Memory B cell (primary cell): Measurements from ENCODE around the gene CASP8AP2.
A peak's percentile ranks its signal among the peaks of the same experiment; 100 is the strongest.
"Not testable (repeated sequence)": the region's sequence is repeated elsewhere in the genome, so short reads cannot be mapped to it uniquely, and the experiment has no call there.

Experiments used
- ATAC-seq: fragments of 150-1000 bp; cut with Tn5 transposase; 2 replicates; pipeline ENCODE4 v1.10.0; 2021; ENCODE audit warnings: low read depth, mild to moderate bottlenecking, moderate library complexity
- DNase-seq, 2 donors: peaks; one replicate each; pipeline ENCODE4 v3.0.0; 2022; ENCODE audit warnings: low spot score in 2 of 2
- H3K27ac Mint-ChIP-seq: one replicate; pipeline ENCODE4 v1.8.0; 2022; ENCODE audit warnings: mild to moderate bottlenecking, moderate library complexity, mixed read lengths
- H3K27me3 Mint-ChIP-seq: one replicate; pipeline ENCODE4 v1.8.0; 2022; ENCODE audit warnings: mixed read lengths
- H3K36me3 Mint-ChIP-seq: one replicate; pipeline ENCODE4 v1.8.0; 2022; ENCODE audit warnings: mild to moderate bottlenecking, mixed read lengths
- H3K4me1 Mint-ChIP-seq: one replicate; pipeline ENCODE4 v1.8.0; 2022; ENCODE audit warnings: mixed read lengths
- H3K4me3 Mint-ChIP-seq: one replicate; pipeline ENCODE4 v1.8.0; 2022; ENCODE audit warnings: mild to moderate bottlenecking, moderate library complexity, mixed read lengths
- H3K9me3 Mint-ChIP-seq: one replicate; pipeline ENCODE4 v1.8.0; 2022; ENCODE audit warnings: mixed read lengths

Gene CASP8AP2

DNA sequence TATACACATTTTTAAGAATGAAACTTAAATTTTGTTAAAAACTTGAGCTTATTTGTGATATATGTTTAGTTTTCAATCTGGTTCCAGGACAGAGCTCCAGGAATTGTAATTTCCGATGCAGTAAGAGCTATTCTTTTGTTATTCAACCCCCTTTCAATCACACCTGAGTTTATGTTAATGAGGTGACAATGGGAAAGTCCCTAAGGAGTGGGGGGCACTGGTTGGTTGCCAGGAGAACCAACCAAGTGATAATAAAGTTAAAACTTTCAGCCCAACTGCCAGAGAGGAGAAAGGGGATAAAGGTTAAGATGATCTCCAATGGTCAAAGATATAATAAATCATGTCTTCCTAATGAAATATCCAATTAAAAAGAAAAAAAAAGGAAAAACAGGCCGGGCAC, 29.9 kb upstream of the CASP8AP2 start:
- ATAC-seq (no peak), DNase-seq (no peak)
- H3K4me1 Mint-ChIP-seq: peaks cover 8% of the 10 kb centered on the region
- H3K27ac Mint-ChIP-seq: no peak overlapping the region
- H3K27me3 Mint-ChIP-seq: no peaks in the 10 kb centered on the region
- H3K9me3 Mint-ChIP-seq: no peaks in the 10 kb centered on the region
- H3K36me3 Mint-ChIP-seq: peaks cover 17% of the 10 kb centered on the region
- no peak overlapping the region for H3K4me3 Mint-ChIP-seq

DNA sequence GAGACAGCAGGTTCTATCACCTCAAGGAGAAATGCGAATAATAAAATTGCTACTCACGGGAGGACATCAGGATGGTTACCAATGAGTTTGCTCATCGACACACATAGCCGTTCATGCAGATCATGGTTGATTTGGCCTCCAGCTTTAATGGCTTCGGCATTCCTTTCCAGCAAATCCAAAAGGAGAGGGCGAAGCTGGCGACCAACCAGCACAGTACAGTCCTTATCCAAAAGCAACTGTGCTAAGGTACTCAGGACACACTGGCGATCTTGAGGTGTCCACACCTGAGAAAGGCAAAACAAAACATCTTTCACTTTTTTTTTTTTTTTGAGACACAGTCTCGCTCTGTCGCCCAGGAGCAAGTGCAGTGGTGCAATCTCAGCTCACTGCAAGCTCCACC, 26.4 kb upstream of the CASP8AP2 start:
- Mint-ChIP-seq H3K27ac (no peak overlapping the region), H3K27me3 (no peaks in the 10 kb centered on the region), H3K9me3 (no peaks in the 10 kb centered on the region), H3K36me3 (peaks cover 9% of the 10 kb centered on the region), H3K4me3 (no peak overlapping the region), H3K4me1 (peaks cover 7% of the 10 kb centered on the region)
- DNase-seq (no peak), ATAC-seq (no peak)

DNA sequence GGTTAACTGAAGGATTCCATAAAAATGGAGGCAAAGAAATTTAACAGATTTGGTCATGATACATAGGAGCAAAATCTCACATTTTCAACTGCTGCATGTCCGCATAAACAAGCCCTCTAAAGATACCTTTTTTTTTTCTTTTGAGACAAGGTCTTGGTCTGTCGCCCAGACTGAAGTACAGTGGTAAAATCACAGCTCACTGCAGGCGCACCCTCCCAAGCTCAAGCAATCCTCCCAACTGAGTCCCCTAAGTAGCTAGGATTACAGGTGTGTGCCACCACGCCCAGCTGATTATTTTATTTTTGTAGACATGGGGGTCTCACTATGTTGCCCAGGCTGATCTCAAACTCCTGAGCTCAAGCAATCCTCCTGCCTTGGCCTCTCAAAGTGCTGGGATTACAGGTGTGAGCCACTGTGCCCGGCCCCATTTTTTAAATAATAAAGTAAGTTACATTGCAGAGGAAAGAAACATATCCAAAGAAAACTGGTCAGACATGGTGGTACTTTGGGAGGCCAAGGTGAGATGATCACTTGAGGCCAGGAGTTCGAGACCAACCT, 23.8 kb upstream of the CASP8AP2 start:
- H3K4me1 Mint-ChIP-seq: peaks cover 6% of the 10 kb centered on the region
- H3K4me3 Mint-ChIP-seq: no peak overlapping the region
- no peak for ATAC-seq
- peaks cover 6% of the 10 kb centered on the region for H3K36me3 Mint-ChIP-seq
- H3K9me3 Mint-ChIP-seq: no peaks in the 10 kb centered on the region
- no peaks in the 10 kb centered on the region for H3K27me3 Mint-ChIP-seq
- H3K27ac Mint-ChIP-seq: no peak overlapping the region
- DNase-seq: no peak

DNA sequence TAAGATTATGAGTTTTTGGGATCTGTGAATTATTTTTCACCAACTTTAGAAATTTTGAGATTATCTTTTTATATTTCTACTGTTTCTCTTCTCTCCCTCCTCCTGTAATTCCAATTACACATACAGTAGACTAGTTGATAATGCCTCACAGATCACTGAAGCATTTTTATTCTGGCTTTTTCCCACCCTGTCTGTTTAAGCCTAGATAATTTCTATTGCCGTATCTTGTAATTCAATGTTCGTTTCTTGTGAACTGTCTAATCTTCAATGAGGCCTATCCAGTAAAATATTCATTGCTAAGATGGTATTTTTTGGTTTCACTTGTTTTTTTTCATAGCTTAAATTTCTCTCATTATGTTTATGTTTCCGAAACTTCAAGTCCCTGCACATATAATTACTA, 22.1 kb upstream of the CASP8AP2 start:
- no peaks in the 10 kb centered on the region for H3K9me3 Mint-ChIP-seq
- peak overlapping the region; percentile 17 for H3K27ac Mint-ChIP-seq
- no peaks in the 10 kb centered on the region for H3K27me3 Mint-ChIP-seq
- no peak for DNase-seq
- peaks cover 6% of the 10 kb centered on the region for H3K4me1 Mint-ChIP-seq
- ATAC-seq: no peak
- peaks cover 4% of the 10 kb centered on the region for H3K36me3 Mint-ChIP-seq
- no peak overlapping the region for H3K4me3 Mint-ChIP-seq

DNA sequence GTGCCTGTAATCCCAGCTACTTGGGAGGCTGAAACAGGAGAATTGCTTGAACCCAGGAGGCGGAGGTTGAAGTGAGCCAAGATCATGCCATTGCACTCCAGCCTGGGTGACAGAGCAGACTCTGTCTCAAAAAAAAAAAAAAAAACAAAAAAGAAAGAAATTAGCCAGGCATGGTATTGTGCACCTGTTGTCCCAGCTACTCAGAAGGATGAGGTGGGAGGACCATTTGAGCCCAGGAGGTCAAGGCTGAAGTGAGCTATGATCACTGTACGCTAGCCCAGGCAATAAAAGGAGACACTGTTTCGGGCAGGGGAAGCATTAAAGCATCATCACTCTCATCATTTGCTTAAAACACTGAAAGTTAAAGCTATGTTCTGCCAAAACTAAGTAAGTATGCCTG, 16.3 kb upstream of the CASP8AP2 start:
- not testable (repeated sequence) for H3K36me3 Mint-ChIP-seq, H3K9me3 Mint-ChIP-seq, H3K4me3 Mint-ChIP-seq, H3K27me3 Mint-ChIP-seq, H3K27ac Mint-ChIP-seq, ATAC-seq, DNase-seq
- peaks cover 16% of the 10 kb centered on the region for H3K4me1 Mint-ChIP-seq

DNA sequence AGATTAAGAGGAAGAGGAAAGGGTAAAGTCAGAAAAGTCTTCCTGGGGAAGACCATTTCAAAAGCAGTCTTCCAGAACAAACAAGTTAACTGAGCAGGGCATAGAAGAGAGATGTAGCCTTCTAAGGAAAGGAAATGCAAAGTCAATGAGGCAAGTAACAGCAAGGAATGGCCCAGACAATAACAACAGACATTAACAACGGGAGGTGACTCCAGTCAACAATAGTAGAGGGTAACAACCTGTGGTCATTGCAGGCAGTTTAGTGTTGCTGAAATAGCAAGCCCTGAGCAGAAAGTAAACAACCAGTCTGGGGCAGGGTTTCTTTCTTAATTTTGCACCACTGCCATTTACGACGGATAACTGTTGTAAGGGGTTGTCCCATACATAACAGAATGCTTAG, 12.2 kb upstream of the CASP8AP2 start:
- no peak for DNase-seq
- peak overlapping the region; percentile 12 for H3K27ac Mint-ChIP-seq
- peaks cover 22% of the 10 kb centered on the region for H3K4me1 Mint-ChIP-seq

DNA sequence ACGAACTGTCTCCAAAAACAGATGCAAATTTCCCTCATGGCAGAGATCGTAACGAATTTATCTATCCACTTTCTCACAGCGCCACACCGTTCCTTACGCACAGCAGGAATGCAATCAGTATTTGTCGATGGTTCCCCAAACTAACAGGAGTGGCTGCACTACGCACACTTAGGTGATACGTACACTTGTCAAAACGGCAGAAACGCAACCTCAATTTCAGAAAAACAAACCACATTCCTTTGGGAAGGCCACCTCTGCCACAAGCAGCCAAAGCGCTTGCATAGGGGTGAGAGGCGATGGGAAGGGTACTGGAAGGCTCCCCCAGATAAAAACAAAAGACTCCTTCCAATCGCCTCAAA, 10.7 kb upstream of the CASP8AP2 start:
- Mint-ChIP-seq H3K4me3 (peak overlapping the region; percentile 98), H3K27ac (peak overlapping the region; percentile 96), H3K36me3 (no peaks in the 10 kb centered on the region), H3K27me3 (no peaks in the 10 kb centered on the region), H3K9me3 (no peaks in the 10 kb centered on the region), H3K4me1 (peaks cover 22% of the 10 kb centered on the region)
- DNase-seq: no peak
- ATAC-seq: peak; percentile 29

More for the DNA sequence above, 12.2 kb upstream of the CASP8AP2 start:
- H3K9me3 Mint-ChIP-seq: no peaks in the 10 kb centered on the region
- peak overlapping the region; percentile 44 for H3K4me3 Mint-ChIP-seq
- no peaks in the 10 kb centered on the region for H3K36me3 Mint-ChIP-seq
- no peaks in the 10 kb centered on the region for H3K27me3 Mint-ChIP-seq
- ATAC-seq: no peak

DNA sequence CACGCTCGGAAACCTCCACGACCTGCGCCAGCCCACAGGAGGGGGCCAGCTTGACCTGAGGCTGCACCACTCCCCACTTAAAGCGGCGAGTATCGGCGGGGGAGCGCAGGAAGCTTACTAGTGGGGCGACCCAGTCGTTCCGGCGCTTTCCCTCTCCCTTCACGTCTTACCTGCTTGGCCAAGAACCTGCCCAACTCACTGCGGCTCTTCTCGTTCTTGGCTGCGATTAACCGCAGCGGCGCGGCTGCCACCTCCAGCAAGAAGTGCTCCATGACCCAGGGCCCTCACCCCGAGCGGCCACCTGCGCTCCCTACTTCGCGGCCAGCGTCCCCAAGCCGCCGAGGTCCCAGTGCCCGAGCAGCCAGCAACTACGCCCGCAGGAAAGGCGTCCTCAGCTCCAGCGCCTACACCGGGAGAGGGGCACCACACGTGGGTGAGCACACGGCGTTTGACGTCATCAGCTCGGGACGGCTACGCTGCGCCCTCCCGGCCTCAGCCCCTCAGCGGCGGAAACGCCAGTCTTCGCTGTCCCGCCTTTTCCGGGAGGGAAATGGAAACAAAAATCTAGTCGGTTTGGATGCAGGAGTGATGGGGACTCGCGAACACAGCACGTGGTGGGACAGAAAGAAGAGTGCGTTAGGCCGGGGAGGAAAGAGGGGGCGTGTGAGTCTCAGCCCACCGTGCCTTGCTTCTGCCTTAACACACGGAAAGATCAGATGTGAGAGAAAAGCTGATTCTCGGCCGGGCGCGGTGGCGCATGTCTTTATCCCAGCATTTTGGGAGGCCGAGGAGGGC, 10.1 kb upstream of the CASP8AP2 start, which contains the start of gene MDN1:
Gene MDN1 (minus strand): TSS at position 459 of the 795 bp plus-strand sequence. CDS start 187 bp downstream, at position 272.
- H3K27me3 Mint-ChIP-seq: no peaks in the 10 kb centered on the region
- no peaks in the 10 kb centered on the region for H3K36me3 Mint-ChIP-seq
- DNase-seq: peak; percentile 71 to 81
- H3K9me3 Mint-ChIP-seq: no peaks in the 10 kb centered on the region
- ATAC-seq: peak; percentile 92
- peak within 1 kb of the TSS; percentile 96 for H3K27ac Mint-ChIP-seq
- peaks cover 22% of the 10 kb centered on the region for H3K4me1 Mint-ChIP-seq
- peak within 1 kb of the TSS; percentile 98 for H3K4me3 Mint-ChIP-seq

DNA sequence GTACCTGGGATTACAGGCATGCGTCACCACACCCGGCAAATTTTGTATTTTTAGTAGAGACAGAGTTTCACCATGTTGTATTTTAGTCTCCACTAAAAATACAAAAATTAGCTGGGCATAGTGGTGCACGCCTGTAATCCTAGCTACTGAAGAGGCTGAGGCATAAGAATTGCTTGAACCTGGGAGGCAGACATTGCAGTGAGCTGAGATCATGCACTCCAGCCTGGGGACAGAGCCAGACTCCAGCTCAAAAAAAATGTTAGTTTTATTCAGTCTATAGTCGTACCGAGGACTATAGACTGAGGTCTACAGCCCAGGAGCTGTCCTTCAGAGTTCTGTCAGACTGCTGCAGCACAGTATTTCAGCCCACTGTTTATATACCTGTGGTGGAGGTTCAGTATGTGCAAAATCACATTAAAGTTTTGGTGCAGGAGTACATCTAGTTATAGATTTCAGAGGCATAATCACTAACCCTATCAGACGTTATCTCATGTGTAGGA, 3.6 kb upstream of the CASP8AP2 start:
- Mint-ChIP-seq H3K9me3 (no peaks in the 10 kb centered on the region), H3K4me1 (peaks cover 9% of the 10 kb centered on the region), H3K36me3 (no peaks in the 10 kb centered on the region), H3K27me3 (no peaks in the 10 kb centered on the region), H3K27ac (no peak overlapping the region), H3K4me3 (no peak overlapping the region)
- DNase-seq (no peak), ATAC-seq (no peak)

DNA sequence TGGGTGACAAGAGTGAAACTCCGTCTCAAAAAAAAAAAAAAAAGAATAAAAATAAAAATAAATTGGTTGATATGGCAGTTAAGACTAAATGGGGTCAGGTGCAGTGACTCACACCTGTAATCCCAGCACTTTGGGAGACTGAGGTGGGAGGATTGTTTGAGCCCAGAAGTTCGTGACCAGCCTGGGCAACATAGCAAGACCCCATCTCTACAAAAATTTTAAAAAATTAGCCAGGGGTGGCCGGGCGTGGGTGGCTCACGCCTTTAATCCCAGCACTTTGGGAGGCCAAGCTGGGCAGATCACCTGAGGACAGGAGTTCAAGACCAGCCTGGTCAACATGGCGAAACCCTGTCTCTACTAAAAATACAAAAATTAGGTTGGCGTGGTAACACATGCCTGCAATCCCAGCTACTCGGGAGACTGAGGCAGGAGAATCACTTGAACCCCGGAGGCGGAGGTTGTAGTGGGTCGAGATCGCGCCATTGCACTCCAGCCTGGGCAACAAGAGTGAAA, 1.1 kb upstream of the CASP8AP2 start:
- not testable (repeated sequence) for H3K27me3 Mint-ChIP-seq, DNase-seq, H3K9me3 Mint-ChIP-seq, H3K36me3 Mint-ChIP-seq, ATAC-seq
- Mint-ChIP-seq H3K4me3 (peak overlapping the region; percentile 98), H3K27ac (peak overlapping the region; percentile 92), H3K4me1 (peaks cover 17% of the 10 kb centered on the region)

DNA sequence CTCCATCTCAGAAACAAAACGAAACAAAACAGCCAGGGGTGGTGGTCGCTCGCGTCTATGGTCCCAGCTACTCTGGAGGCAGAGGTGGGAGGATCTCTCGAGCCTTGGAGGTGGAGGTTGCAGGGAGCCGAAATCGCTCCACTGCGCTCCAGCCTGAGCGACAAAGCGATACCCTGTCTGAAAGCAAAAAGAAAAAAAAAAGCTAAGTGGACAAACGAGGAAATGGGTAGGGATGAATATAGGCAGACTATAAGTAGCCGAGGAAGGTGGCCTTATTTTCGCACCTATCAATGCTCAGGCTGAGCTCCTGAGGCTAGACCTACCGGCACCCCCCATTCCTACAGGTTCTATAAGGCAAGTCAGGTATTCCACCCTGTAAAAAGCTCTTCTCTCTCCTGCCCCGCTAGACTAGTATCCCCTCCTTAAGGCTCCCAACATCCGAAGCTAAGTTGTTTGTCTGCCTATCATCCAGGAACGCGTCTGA, 650 bp upstream of the CASP8AP2 start:
- H3K27ac Mint-ChIP-seq: peak overlapping the region; percentile 92
- H3K4me1 Mint-ChIP-seq: peaks cover 18% of the 10 kb centered on the region
- H3K4me3 Mint-ChIP-seq: peak overlapping the region; percentile 98
- H3K36me3 Mint-ChIP-seq: peaks cover 9% of the 10 kb centered on the region
- H3K27me3 Mint-ChIP-seq: no peaks in the 10 kb centered on the region
- DNase-seq (no peak), ATAC-seq (peak; percentile 26)
- no peaks in the 10 kb centered on the region for H3K9me3 Mint-ChIP-seq

DNA sequence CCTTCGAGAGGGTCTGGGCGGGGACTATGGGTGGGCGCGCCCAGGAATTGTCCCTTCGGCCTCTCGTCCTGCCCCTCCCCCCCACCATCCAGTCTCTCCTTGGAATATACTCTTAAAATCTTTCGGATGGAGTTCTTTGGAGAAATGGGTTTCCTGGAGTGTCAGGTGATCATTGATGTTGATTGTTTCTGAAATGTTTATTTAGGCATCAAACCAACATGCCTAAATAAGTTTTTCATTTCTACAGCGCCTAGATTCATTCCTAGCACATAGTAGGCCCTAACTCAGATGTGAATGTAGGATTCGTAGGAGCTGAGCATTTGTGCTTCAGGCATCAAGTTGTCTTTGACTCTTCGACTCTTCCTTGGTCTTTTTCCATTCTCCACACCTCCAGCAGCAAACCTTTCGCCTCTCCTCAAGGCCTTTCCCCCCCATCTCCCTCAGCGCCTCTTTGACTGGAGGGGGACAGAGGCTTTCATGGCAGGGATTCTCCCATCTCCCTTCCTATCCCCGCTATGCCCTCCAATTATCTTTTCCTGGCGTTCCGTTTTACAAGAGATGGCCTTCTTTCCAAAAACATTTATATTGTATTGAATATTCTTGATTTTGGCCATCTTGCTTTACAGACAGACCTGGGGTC, 610 bp downstream of the CASP8AP2 start:
- H3K36me3 Mint-ChIP-seq: peaks cover 9% of the 10 kb centered on the region

DNA sequence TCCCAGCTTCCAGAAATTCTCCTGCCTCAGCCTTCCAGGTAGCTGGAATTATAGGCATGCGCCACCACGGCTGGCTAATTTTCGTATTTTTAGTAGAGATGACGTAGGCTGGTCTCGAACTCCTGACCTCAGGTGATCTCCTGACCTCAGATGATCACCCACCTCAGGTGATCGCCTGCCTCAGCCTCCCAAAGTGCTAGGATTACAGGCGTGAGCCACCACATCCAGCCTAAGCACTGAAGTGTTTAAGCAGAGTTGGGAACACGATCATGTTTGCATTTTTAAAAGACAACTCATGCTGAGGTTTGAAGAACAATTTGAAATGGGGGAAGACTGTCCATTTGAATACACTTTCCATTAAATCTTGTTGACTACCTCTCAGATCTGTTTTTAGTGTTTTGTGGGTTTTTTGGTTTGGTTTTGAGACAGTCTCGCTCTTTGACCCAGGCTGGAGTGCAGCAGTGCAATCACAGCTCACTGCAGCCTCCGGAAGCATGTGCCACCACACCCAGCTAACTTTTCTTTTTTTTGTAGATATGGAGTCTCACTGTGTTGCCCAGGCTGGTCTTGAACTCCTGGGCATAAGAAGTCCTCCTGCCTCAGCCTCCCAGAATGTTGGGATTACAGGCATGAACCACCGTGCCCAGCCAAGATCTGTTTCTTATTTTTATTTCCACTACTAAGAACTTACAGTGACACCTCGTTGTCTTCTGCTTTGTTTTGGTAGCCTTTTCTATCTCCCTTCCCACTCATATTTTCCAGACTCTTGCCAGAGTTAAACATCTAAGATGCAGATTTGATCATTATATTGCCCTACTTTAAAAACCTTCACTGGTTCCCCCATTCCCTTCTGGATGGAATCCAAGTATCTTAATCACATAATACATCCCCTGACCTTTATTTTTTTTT, 5.5 kb downstream of the CASP8AP2 start:
- peaks cover 12% of the 10 kb centered on the region for H3K36me3 Mint-ChIP-seq

More for the DNA sequence above, 610 bp downstream of the CASP8AP2 start:
- Mint-ChIP-seq H3K4me3 (peak overlapping the region; percentile 98), H3K9me3 (no peaks in the 10 kb centered on the region), H3K4me1 (peaks cover 24% of the 10 kb centered on the region), H3K27ac (peak overlapping the region; percentile 92), H3K27me3 (no peaks in the 10 kb centered on the region)
- DNase-seq: no peak
- no peak for ATAC-seq

More for the DNA sequence above, 5.5 kb downstream of the CASP8AP2 start:
- peak; percentile 87 for ATAC-seq
- Mint-ChIP-seq H3K9me3 (no peaks in the 10 kb centered on the region), H3K4me3 (peak overlapping the region; percentile 72), H3K27ac (peak overlapping the region; percentile 87), H3K27me3 (no peaks in the 10 kb centered on the region), H3K4me1 (peaks cover 38% of the 10 kb centered on the region)
- peak; percentile 15 to 19 for DNase-seq
